ENCODE measurements around the gene ILKAP.
A peak's percentile ranks its signal among the peaks of the same experiment; 100 is the strongest.

ILKAP gene

GRCh38 chr2:238168196-238169047, 35.1 kb downstream of the ILKAP start:
- peak; percentile 70 for DNase-seq (ENCODE audit: low spot score)
- Histone ChIP-seq H3K4me3 (no peak overlapping the region), H3K27ac (peak overlapping the region; percentile 65 to 84)
- TF ChIP-seq, protein P1, sequence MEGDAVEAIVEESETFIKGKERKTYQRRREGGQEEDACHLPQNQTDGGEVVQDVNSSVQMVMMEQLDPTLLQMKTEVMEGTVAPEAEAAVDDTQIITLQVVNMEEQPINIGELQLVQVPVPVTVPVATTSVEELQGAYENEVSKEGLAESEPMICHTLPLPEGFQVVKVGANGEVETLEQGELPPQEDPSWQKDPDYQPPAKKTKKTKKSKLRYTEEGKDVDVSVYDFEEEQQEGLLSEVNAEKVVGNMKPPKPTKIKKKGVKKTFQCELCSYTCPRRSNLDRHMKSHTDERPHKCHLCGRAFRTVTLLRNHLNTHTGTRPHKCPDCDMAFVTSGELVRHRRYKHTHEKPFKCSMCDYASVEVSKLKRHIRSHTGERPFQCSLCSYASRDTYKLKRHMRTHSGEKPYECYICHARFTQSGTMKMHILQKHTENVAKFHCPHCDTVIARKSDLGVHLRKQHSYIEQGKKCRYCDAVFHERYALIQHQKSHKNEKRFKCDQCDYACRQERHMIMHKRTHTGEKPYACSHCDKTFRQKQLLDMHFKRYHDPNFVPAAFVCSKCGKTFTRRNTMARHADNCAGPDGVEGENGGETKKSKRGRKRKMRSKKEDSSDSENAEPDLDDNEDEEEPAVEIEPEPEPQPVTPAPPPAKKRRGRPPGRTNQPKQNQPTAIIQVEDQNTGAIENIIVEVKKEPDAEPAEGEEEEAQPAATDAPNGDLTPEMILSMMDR (IDR thresholded peaks at IDR 0.05): no peak

- no peak for DNase-seq (ENCODE audit: low spot score)
- Histone ChIP-seq H3K27ac (peak overlapping the region in 1 of 2 donors; percentile 84), H3K4me3 (no peak overlapping the region)
- TF ChIP-seq, protein P1 (IDR thresholded peaks at IDR 0.05): no peak
Measured at GRCh38 chr2:238167761-238168160, 35.7 kb downstream of the ILKAP start.

GRCh38 chr2:238167344-238167715, 36.2 kb downstream of the ILKAP start:
- no peak overlapping the region for H3K27ac ChIP-seq
- H3K4me3 ChIP-seq: no peak overlapping the region
- TF ChIP-seq, protein P1 (IDR thresholded peaks at IDR 0.05): no peak
- no peak for DNase-seq (ENCODE audit: low spot score)

DNA sequence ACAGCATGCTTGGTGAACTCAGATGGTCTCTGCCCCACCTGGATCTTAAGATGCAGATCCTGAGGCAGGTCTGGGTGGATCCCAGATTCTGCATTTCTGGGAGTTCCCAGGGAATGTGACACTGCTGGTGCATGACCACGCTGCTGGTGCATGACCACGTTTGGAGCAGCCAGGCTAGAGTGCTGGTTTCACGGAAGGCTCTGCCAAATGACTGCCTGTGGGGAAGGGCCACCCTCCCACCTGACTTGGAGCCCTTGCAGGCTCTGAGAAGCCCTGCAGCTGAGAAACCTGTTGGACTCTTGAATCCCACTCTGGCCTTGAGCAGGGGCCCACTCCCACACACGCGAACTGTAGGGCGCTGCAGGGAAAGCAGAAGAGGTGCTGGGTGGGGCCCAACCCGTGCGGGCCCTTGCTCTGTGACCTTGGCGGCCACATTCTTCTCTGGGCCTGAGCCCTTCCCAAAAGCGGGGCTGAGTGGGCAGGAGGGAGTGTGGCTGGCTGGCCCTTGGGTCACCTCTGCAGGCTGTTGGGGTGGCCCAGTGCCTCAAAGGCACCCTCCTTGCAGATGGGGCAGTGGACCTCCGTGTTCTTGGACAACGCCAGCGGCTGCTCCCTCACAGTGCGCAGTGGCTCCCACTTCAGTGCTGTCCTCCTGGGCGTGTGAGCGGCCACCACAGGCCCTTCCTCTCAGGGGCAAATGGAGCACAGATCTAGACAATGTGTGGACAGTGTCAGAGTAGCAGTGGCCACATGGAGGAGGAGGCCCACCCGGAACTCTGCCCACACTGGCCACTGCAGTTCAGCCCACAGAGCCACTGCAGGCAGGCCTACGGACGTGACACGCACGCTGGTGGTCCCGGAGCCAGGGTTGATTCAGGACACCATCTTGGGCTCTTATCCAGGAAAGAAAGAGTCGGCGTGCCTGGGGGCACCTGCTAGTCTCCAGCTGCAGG, 36.8 kb downstream of the ILKAP start:
- peak; percentile 64 for DNase-seq (ENCODE audit: low spot score)
- TF ChIP-seq, protein P1 (IDR thresholded peaks at IDR 0.05): no peak
- Histone ChIP-seq H3K27ac (no peak overlapping the region), H3K4me3 (no peak overlapping the region)

DNA sequence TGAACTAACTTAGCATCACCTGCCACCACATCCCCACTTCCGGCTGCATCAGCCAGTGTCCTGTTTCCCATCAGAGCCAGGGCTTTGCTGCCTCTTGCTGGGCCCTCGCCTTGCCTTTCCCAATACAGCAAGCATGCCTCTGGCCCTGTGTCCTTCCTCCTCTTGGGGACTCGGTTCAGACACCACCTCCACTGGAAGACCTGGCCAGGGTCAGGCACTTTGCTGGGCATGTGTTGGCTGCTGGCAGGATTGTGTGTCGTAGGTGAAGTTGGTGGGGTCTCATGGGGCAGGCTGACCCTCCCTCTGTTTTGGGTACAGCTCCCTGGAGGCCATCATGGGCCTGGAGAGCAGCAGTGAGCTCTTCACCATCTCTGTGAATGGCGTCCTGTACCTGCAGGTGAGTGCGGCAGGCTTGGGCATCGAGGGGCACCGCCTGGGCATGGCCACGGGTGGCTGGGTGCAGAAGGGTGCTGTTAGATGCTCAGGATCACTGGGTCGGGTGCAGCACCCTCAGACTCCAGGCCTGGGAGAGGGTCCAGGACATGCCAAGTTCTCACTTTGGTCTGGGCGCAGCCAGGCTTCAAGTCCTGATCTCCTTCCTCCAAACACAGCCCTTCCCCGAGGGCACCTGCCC, 38.1 kb downstream of the ILKAP start:
- TF ChIP-seq, protein P1 (IDR thresholded peaks at IDR 0.05): no peak
- H3K27ac ChIP-seq: no peak overlapping the region
- H3K4me3 ChIP-seq: no peak overlapping the region
- no peak for DNase-seq (ENCODE audit: low spot score)

DNA sequence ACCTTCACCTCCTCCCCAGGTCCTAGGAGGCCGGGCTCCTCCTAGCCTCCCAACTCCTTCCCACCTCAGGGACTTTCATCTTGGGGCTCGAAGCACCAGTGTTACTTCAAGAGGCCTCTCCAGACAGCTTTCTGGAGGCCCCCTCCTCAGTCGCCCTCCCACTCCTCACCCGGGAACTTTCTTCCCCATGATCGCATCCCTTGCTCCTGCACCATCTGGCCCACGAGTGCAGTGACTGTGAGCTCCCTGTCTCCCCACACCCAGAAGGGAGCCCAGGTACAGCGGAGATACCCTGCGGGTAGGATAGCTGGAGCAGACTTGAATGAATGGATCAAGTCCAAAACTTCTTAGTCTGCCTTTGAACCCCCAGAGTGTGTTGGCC, 38.6 kb downstream of the ILKAP start:
- TF ChIP-seq, protein P1 (IDR thresholded peaks at IDR 0.05): no peak
- H3K4me3 ChIP-seq: no peak overlapping the region
- no peak overlapping the region for H3K27ac ChIP-seq
- no peak for DNase-seq (ENCODE audit: low spot score)

Measured in coronary artery (tissue), 2 donors.